SK-MEL-5 (cell line): Measurements from ENCODE around the gene TRMT112. TPM values are rescaled to one million over a fixed set of nuclear protein-coding genes. Genes with fewer than 3 reads are reported as not detected.
"Not testable (repeated sequence)": the region's sequence is repeated elsewhere in the genome, so short reads cannot be mapped to it uniquely, and the experiment has no call there.

Source experiments
- DNase-seq: peaks from one replicate; pipeline ENCODE4 v3.0.0-alpha.2; 2016; ENCODE audit warnings: low read depth, low spot score
- in situ Hi-C: cut with HindIII; loops from 2 replicates; pipeline ENCODE4 v1.10.0; 2016; ENCODE audit warnings: low sequenced_read_pairs, high pct_unique_total_duplicates, low pct_unique_long_range_greater_than_20kb
- total RNA-seq: library from RNA; depleted of rRNA; stranded (reverse); fragments of >200 nt; shearing (Covaris generic); gene quantifications from 2 replicates; pipeline ENCODE4 v1.2.3, GENCODE V29; 2014

Gene TRMT112
- total RNA-seq, 1 experiment from 2014 or later: 113 TPM

DNA sequence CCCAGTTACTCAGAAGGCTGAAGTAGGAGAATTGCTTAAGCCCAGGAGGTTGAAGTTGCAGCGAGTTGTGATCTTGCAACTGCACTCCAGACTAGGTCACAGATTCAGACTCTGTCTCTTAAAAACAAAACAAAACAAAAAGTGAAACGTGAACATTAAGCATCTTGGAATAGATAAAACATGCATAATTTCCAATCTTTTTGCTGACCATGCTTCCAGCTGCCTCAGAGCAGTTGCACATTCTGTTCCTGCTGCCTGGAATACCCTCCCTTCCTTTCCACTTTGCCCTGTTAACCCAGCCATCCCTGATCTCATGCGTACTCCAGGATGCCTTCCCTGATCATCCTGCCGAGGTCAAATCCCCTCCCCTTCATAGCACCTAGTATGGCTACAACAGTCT, 21.9 kb upstream of the TRMT112 start:
- in situ Hi-C loops: no loop called here
- DNase-seq: no peak

GRCh38 chr11:64338716-64339115, 21.4 kb upstream of the TRMT112 start:
- DNase-seq: no peak
- in situ Hi-C loops: no loop called here

DNA sequence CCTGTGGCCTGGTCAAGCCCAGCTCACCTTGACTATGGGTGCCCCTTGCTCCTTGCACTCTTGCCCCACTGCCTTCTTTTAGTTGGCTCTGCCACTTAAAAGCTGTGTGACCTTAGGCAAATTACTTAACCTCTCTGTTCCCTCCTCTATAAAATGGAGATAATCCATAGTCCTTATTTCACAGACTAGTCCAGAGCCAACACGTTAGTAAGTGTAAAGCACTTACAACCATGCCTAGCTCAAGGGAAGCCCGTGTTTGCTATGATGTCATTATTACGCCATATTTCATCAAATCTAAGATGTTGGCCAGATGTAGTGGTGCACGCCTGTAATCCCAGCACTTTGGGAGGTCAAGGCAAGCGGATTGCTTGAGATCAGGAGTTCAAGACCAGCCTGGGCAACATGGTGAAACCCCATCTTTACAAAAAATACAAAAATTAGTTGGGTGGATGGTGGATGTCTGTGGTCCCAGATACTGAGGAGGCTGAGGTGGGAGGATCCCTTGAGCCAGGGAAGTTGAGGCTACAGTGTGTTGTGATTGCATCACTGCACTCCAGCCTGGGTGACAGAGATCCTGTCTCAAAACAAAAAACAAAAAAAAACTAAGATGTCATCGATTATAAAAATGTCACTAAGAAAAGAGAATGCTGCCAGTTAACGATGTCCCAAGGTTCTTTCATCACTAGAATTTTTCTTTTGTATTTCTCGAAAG, 20.3 kb upstream of the TRMT112 start:
- DNase-seq: no peak
- in situ Hi-C loops: no loop called here

DNA sequence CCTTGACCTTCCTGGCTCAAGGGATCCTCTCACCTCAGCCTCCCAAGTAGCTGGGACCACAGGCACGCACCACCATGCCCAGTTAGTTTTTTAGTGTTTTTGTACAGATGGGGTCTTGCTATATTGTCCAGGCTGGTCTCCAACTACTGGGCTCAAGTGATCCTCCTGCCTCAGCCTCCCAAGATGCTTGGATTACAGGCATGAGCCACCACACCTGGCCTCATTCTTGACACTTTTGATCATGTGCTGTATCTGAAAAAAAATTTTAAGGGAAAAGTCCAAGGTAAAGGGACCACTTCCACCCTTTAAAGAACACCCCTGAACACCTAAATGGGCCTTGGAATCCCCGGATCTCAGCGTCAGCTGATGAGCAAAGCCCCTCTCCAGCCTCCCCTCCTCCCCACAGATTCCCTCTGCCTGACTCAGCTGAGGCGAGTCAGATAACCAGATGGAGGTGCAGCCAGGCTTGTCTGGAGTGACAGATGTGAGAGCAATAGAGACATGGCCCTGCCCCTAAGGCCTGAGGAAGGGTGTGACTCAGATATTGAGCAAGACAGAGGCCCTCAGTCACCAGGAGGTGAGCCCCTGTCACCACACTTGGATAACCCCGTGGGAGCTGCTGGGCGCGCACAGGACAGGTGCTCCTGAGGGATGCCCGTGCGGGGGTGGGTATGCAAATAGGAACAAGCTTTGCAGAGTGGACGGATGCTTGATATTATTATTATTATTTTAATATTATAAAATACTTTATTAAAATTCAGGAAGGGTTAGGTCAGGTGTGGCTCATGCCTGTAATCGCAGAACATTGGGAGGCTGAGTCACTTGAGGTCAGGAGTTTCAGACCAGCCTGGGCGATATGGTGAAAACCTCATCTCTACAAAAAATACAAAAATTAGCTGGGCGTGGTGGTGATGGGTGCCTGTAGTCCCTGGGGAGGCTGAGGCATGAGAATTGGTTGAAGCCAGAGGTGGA, 17.7 kb upstream of the TRMT112 start:
- no peak for DNase-seq
- in situ Hi-C loops: no loop called here

DNA sequence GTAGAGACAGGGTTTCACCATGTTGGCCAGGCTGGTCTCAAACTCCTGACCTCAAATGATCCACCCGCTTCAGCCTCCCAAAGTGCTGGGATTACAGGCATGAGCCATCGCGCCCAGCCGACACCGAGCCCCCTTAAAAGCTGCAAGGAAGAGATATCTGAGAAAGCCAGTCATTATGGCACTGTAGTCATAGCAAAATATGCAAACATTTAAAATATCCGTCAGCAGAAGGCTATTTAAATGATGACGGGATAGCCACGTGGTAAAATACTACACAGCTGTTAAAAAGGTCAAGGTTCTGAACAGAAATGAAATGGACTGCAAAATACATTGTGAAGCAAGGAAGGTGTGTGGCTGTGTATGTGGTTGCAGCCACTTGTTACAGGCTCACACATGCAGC, 16.2 kb upstream of the TRMT112 start:
- in situ Hi-C loops: no loop called here
- no peak for DNase-seq

- peak; percentile 75 for DNase-seq
- in situ Hi-C loops: no loop called here
These were observed 14.4 kb upstream of the TRMT112 start for GRCh38 chr11:64331569-64332371.

GRCh38 chr11:64330888-64331287, 13.5 kb upstream of the TRMT112 start:
- DNase-seq: no peak
- in situ Hi-C loops: no loop called here

GRCh38 chr11:64327993-64328392, 10.6 kb upstream of the TRMT112 start:
- DNase-seq: no peak

DNA sequence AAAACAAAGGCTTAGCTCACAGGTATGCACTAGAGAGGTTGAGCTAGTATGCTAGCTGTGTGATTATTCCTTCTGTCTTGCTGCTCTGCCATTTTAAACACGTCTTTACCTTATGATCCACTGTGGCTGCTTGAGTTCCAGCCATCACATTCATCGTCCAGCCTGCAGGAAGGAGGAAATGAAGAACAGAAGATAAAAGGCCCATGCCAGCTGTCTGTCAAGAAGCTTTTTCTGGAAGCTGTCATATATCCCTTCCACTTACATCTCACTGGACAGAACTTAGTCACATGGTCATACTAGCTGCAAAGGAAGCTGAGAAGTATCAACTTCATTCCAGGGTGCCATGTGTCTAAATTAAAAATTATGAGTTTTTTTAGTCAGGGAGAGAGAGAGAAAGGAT, 10.0 kb upstream of the TRMT112 start:
- in situ Hi-C loops: no loop called here
- no peak for DNase-seq

More at GRCh38 chr11:64327993-64328392, 10.6 kb upstream of the TRMT112 start:
- in situ Hi-C loops: no loop called here

DNA sequence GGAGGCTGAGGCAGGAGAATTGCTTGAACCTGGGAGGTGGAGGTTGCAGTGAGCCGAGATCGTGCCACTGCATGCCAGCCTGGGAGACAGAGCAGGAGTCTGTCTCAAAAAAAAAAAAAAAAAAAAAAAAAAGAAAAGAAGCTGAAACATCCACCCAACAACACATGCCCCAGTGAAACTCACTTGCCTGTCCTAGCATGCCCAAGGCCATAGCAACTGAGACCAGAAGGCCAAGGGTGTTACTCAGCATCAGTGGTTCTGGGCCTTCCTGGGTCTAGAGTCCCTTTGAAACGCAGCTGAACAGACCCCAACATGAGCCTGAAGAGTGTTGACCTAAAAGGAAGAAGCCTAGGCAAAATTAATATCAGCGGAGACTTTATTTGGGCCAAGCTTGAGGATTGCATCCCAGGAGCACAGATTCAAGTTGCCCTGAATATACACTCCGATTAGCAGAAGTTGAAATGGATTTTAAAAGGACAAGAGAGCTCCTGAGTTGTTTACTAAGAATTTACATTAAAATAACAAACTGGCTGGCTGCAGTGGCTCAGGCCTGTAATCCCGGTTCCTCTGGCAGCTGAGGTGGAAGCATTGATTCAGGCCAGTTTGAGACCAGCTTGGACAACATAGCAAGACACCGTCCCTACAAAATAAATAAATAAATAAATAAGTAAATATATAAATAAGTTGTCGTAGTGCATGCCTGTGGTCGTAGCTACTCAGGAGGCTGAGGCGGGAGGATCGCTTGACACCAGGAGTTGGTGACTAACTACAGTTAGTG, 7.5 kb upstream of the TRMT112 start:
- in situ Hi-C loops: no loop called here
- DNase-seq: no peak

- in situ Hi-C loops: not testable (repeated sequence)
These were observed 6.6 kb upstream of the TRMT112 start for GRCh38 chr11:64323984-64324383.

GRCh38 chr11:64323373-64323772, 6.0 kb upstream of the TRMT112 start:
- in situ Hi-C loops: no loop called here
- no peak for DNase-seq

More at GRCh38 chr11:64323984-64324383, 6.6 kb upstream of the TRMT112 start:
- not testable (repeated sequence) for DNase-seq

- in situ Hi-C loops: no loop called here
- no peak for DNase-seq
These were observed 5.5 kb upstream of the TRMT112 start for GRCh38 chr11:64322925-64323260.

DNA sequence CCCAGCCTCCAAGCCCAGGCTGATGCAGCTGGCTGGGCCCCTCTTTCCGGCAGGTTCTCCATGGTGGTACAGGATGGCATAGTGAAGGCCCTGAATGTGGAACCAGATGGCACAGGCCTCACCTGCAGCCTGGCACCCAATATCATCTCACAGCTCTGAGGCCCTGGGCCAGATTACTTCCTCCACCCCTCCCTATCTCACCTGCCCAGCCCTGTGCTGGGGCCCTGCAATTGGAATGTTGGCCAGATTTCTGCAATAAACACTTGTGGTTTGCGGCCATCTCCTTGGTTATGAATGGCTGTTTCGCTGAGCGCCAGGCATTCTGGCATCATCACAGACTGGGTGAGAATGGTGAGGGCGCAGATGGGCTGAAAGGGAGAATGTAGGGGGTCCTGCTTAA, 4.2 kb upstream of the TRMT112 start:
- in situ Hi-C loops: no loop called here
- DNase-seq: no peak

DNA sequence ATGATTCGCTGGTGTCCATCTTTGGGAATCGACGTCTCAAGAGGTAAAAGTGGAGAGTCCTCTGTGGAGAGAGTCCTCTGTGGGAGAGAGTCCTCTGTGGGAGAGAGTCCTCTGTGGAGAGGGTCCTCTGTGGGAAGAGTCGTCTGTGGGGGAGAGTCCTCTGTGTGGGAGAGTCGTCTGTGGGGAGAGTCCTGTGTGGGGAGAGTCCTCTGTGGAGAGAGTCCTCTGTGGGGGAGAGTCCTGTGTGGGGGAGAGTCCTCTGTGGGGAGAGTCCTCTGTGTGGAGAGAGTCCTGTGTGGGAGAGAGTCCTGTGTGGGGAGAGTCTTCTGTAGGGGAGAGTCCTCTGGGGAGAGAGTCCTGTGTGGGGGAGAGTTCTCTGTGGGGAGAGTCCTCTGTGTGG, 3.7 kb upstream of the TRMT112 start:
- no peak for DNase-seq
- in situ Hi-C loops: no loop called here

GRCh38 chr11:64320556-64320955, 3.2 kb upstream of the TRMT112 start:
- in situ Hi-C loops: no loop called here
- DNase-seq: no peak
